IMR-90 (cell line): ENCODE measurements around the gene ACP4. TPM values are rescaled to one million over a fixed set of nuclear protein-coding genes. Genes with fewer than 3 reads are reported as not detected.

ENCODE experiments used
- ATAC-seq: fragments of 200-7000 bp; cut with Tn5 transposase; 2 replicates; pipeline ENCODE4 v1.9.1; 2020; ENCODE audit warnings: low read depth, mild to moderate bottlenecking, moderate library complexity
- BruUV-seq: library from RNA; stranded (reverse); fragments of 400-500 nt; replicated peaks from 2 replicates; lab custom pipeline; 2021; lab: Mats Ljungman, UMichigan
- CTCF ChIA-PET: fragments of 300-600 bp; formaldehyde crosslinking; extraction: SDS; loops from one replicate; lab custom pipeline; 2021; ENCODE audit warnings: antibody characterized with exemption; lab: Yijun Ruan, JAX
- POLR2A ChIA-PET: fragments of 300-600 bp; sonication (Branson Sonifier 250); formaldehyde crosslinking; loops from one replicate; lab custom pipeline; 2022; ENCODE audit warnings: antibody characterized with exemption; ENCODE audit not compliant: unreplicated experiment; lab: Charles Lee
- DNase-seq: peaks from one replicate; pipeline ENCODE4 v3.0.0; 2013
- H2AFZ ChIP-seq: replicated peaks from 2 replicates; pipeline ENCODE3; 2013; ENCODE audit warnings: low read length, mild to moderate bottlenecking; ENCODE audit not compliant: poor library complexity
- H2AK5ac ChIP-seq: 2 replicates; pipeline ENCODE4 v1.6.1; 2013; ENCODE audit warnings: low read depth, low read length, inconsistent platforms
- H2AK9ac ChIP-seq: replicated peaks from 2 replicates; pipeline ENCODE3; 2013; ENCODE audit warnings: mild to moderate bottlenecking, low read depth, low read length, moderate library complexity; ENCODE audit not compliant: poor library complexity
- H2BK120ac ChIP-seq: 2 replicates; pipeline ENCODE4 v1.6.1; 2013; ENCODE audit warnings: low read depth, low read length, inconsistent platforms
- H2BK15ac ChIP-seq: 3 replicates; pipeline ENCODE4 v1.6.1; 2013; ENCODE audit warnings: low read depth, low read length, inconsistent platforms
- H2BK20ac ChIP-seq: 2 replicates; pipeline ENCODE4 v1.6.1; 2013; ENCODE audit warnings: low read depth, mild to moderate bottlenecking, inconsistent platforms, low read length, moderate library complexity
- H2BK5ac ChIP-seq: 2 replicates; pipeline ENCODE4 v1.6.1; 2013; ENCODE audit warnings: mild to moderate bottlenecking, low read depth, low read length, inconsistent platforms; ENCODE audit not compliant: poor library complexity, severe bottlenecking
- H3K14ac ChIP-seq: replicated peaks from 2 replicates; pipeline ENCODE4 v1.6.1; 2013; ENCODE audit warnings: low read depth, low read length, inconsistent platforms
- H3K18ac ChIP-seq: 2 replicates; pipeline ENCODE4 v1.6.1; 2013; ENCODE audit warnings: low read depth, low read length, control low read depth
- H3K23ac ChIP-seq: 2 replicates; pipeline ENCODE4 v1.6.1; 2013; ENCODE audit warnings: low read depth, low read length, inconsistent platforms
- H3K27ac ChIP-seq: 2 replicates; pipeline ENCODE4 v1.5.1; 2013; ENCODE audit warnings: mild to moderate bottlenecking, control low read depth, low read length; ENCODE audit not compliant: insufficient read depth
- H3K27me3 ChIP-seq: 2 replicates; pipeline ENCODE4 v1.6.1; 2013; ENCODE audit warnings: low read length; ENCODE audit not compliant: control insufficient read depth, insufficient read depth
- H3K36me3 ChIP-seq: 2 replicates; pipeline ENCODE4 v1.6.1; 2013; ENCODE audit warnings: low read length, mixed read lengths; ENCODE audit not compliant: control insufficient read depth, insufficient read depth
- H3K4ac ChIP-seq: 2 replicates; pipeline ENCODE4 v1.6.1; 2013; ENCODE audit warnings: low read depth, low read length, inconsistent platforms
- H3K4me1 ChIP-seq: 2 replicates; pipeline ENCODE4 v1.6.1; 2013; ENCODE audit warnings: low read length, mixed read lengths; ENCODE audit not compliant: control insufficient read depth, insufficient read depth
- H3K4me2 ChIP-seq: 2 replicates; pipeline ENCODE4 v1.6.1; 2013; ENCODE audit warnings: low read depth, mild to moderate bottlenecking, control low read depth, low read length, moderate library complexity
- H3K4me3 ChIP-seq: 2 replicates; pipeline ENCODE4 v1.5.1; 2013; ENCODE audit warnings: low read depth, mild to moderate bottlenecking, control low read depth, low read length, moderate library complexity; ENCODE audit not compliant: insufficient read depth
- H3K56ac ChIP-seq: 2 replicates; pipeline ENCODE4 v1.6.1; 2013; ENCODE audit warnings: low read length, inconsistent platforms; ENCODE audit not compliant: insufficient read depth; ENCODE audit errors: extremely low read depth
- H3K79me1 ChIP-seq, 2 experiments: 2 replicates each; pipeline ENCODE4 v1.6.1; 2013; ENCODE audit warnings: low read length in 2 of 2, inconsistent platforms in 1 of 2, low read depth in 1 of 2
- H3K9ac ChIP-seq: 2 replicates; pipeline ENCODE4 v1.6.1; 2013; ENCODE audit warnings: low read depth, low read length, control low read depth
- H3K9me1 ChIP-seq: 2 replicates; pipeline ENCODE4 v1.6.1; 2013; ENCODE audit warnings: low read length, inconsistent platforms; ENCODE audit not compliant: insufficient read depth
- H3K9me3 ChIP-seq: 2 replicates; pipeline ENCODE4 v1.6.1; 2013; ENCODE audit warnings: low read length; ENCODE audit not compliant: control insufficient read depth, insufficient read depth
- H4K20me1 ChIP-seq: 2 replicates; pipeline ENCODE4 v1.6.1; 2013; ENCODE audit warnings: low read length, inconsistent platforms; ENCODE audit not compliant: insufficient read depth
- H4K5ac ChIP-seq: 2 replicates; pipeline ENCODE4 v1.6.1; 2013; ENCODE audit warnings: mild to moderate bottlenecking, low read depth, low read length, control low read depth
- H4K8ac ChIP-seq, 2 experiments: 2 replicates each; pipeline ENCODE4 v1.6.1; 2013; ENCODE audit warnings: low read depth in 2 of 2, low read length in 2 of 2, control low read depth in 1 of 2, inconsistent platforms in 1 of 2
- H4K91ac ChIP-seq: 2 replicates; pipeline ENCODE4 v1.6.1; 2013; ENCODE audit warnings: low read depth, low read length, inconsistent platforms; ENCODE audit not compliant: insufficient read depth
- BHLHE40 ChIP-seq: fragments of 150-350 bp; IDR thresholded peaks from 2 replicates; pipeline ENCODE4 v1.6.1; 2016; ENCODE audit warnings: mild to moderate bottlenecking, low read depth, low read length
- CEBPB ChIP-seq: IDR thresholded peaks from 2 replicates; pipeline ENCODE4 v1.6.1; 2012; ENCODE audit warnings: low read depth, low read length, improper control_type of control experiment
- CHD1 ChIP-seq: IDR thresholded peaks from 2 replicates; pipeline ENCODE4 v1.6.1; 2012; ENCODE audit warnings: low read depth, low read length, improper control_type of control experiment
- ELK1 ChIP-seq: fragments of 150-350 bp; IDR thresholded peaks from 2 replicates; pipeline ENCODE4 v1.6.1; 2016; ENCODE audit warnings: low read depth, mild to moderate bottlenecking, low read length, moderate library complexity, borderline replicate concordance
- MAFK ChIP-seq: IDR thresholded peaks from 2 replicates; pipeline ENCODE4 v1.6.1; 2012; ENCODE audit warnings: low read depth, low read length, improper control_type of control experiment
- MAZ ChIP-seq: IDR thresholded peaks from 2 replicates; pipeline ENCODE4 v1.6.1; 2012; ENCODE audit warnings: low read depth, mild to moderate bottlenecking, low read length, improper control_type of control experiment, moderate library complexity, borderline replicate concordance
- MXI1 ChIP-seq: IDR thresholded peaks from 2 replicates; pipeline ENCODE4 v1.6.1; 2012; ENCODE audit warnings: low read depth, mild to moderate bottlenecking, low read length, moderate library complexity, borderline replicate concordance
- NFE2L2 ChIP-seq: fragments of 150-350 bp; IDR thresholded peaks from 2 replicates; pipeline ENCODE4 v1.6.1; 2016; ENCODE audit warnings: low read depth, mild to moderate bottlenecking, low read length
- POLR2A ChIP-seq: IDR thresholded peaks from 2 replicates; pipeline ENCODE4 v1.6.1; 2012; ENCODE audit warnings: mild to moderate bottlenecking, low read depth, low read length
- RAD21 ChIP-seq: IDR thresholded peaks from 2 replicates; pipeline ENCODE4 v1.6.1; 2012; ENCODE audit warnings: low read length, improper control_type of control experiment
- RFX5 ChIP-seq: IDR thresholded peaks from 2 replicates; pipeline ENCODE4 v1.8.0; 2012; ENCODE audit warnings: low read depth, mild to moderate bottlenecking, low read length, moderate library complexity
- USF2 ChIP-seq: fragments of 150-350 bp; IDR thresholded peaks from 2 replicates; pipeline ENCODE4 v1.6.1; 2017; ENCODE audit warnings: mild to moderate bottlenecking, antibody characterized with exemption, low read length, low read depth
- WGBS, 2 experiments: methylation state at CpG; one replicate each; pipeline versions ENCODE4 v1.1.5 to v1.1.7; 2013; ENCODE audit warnings: missing lambda C conversion rate in 2 of 2; ENCODE audit not compliant: insufficient read length in 1 of 2; ENCODE audit errors: extremely low coverage in 2 of 2; 5-methylcytosine and 5-hydroxymethylcytosine counted together
- dilution Hi-C: fragments of 300-500 bp; cut with HindIII; formaldehyde crosslinking; loops from one replicate; pipeline ENCODE4 v1.14.3; 2018; ENCODE audit warnings: low sequenced_read_pairs; ENCODE audit not compliant: unreplicated experiment
- in situ Hi-C: fragments of 300-500 bp; cut with MboI; formaldehyde crosslinking; loops from 3 replicates; pipeline ENCODE4 v1.14.3; 2019; ENCODE audit warnings: low sequenced_read_pairs, inconsistent platforms, mixed read lengths
- intact Hi-C: fragments of 100-400 bp; cut with micrococcal nuclease; formaldehyde crosslinking; loops from 2 replicates; pipeline ENCODE4 v1.10.0; 2022
- polyA plus RNA-seq, 3 experiments: library from polyadenylated mRNA; depleted of rRNA; stranded (reverse); fragments of >200 nt; gene quantifications; 2 replicates each; pipeline ENCODE4 v1.2.3, GENCODE V29; 2012; ENCODE audit warnings: low replicate concordance in 1 of 3
- total RNA-seq: library from RNA; depleted of rRNA; stranded (reverse); fragments of >200 nt; gene quantifications from 2 replicates; pipeline ENCODE4 v1.2.3, GENCODE V29; 2012

The ACP4 gene
- total and polyA plus RNA-seq, 2 of the 4 experiments (the other 2 are of a cell fraction), result not detected

DNA sequence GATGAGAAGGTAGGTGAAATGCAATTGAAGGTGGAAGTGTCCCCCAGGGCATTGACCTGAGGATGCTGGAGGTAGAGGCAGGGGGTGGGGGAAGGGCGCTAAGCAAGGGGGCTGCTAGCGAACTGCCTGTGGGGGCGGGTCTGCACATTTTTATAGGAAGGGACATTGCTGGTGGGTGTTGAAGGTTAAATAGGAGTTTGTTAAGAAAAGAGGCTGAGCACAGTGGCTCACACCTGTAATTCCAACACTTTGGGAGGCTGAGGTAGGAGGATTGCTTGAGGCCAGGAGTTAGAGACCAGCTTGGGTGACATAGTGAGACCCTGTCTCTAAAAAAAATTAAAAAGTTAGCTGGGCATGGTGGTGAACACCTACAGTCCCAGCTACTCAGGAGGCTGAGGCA lies 5.5 kb upstream of the ACP4 start:
- in situ Hi-C loops (loop anchor here (10.0 kb wide), 2 partner anchors 250 to 430 kb away; no protein-coding TSS in a partner anchor), intact Hi-C loops (no loop called here), dilution Hi-C loops (no loop called here)
- Histone ChIP-seq H3K9me3 (no peaks in the 10 kb centered on the region), H3K27ac (no peak overlapping the region), H3K56ac (no peak overlapping the region), H3K4me3 (no peak overlapping the region), H2AK9ac (no peak overlapping the region), H3K79me1 (no peaks in the 10 kb centered on the region), H3K14ac (no peak overlapping the region), H3K4me1 (no peaks in the 10 kb centered on the region), H2BK20ac (no peak overlapping the region), H3K36me3 (no peaks in the 10 kb centered on the region), H2AFZ (no peak overlapping the region), H3K4me2 (no peak overlapping the region), H3K4ac (no peak overlapping the region), H4K91ac (no peak overlapping the region), H4K5ac (no peak overlapping the region), H2BK15ac (no peak overlapping the region), H3K18ac (no peak overlapping the region), H3K23ac (no peak overlapping the region), H4K20me1 (no peaks in the 10 kb centered on the region), H2BK120ac (no peak overlapping the region), H2BK5ac (no peak overlapping the region), H2AK5ac (no peak overlapping the region), H3K9ac (no peak overlapping the region), H3K27me3 (peaks cover 11% of the 10 kb centered on the region), H4K8ac (no peak overlapping the region), H3K9me1 (no peaks in the 10 kb centered on the region)
- no peak for DNase-seq
- no TSS peak for BruUV-seq
- POLR2A ChIA-PET, result no interaction called here
- WGBS, 2 experiments, result no CpG with 5 or more reads among the region's 3 CpGs
- CTCF ChIA-PET, result no interaction called here
- no peak for ATAC-seq
- TF ChIP-seq CHD1, result no peak
- TF ChIP-seq USF2, result no peak
- TF ChIP-seq NFE2L2, result no peak
- no peak for TF ChIP-seq RAD21
- TF ChIP-seq ELK1, result no peak
- TF ChIP-seq MAFK, result no peak
- TF ChIP-seq MAZ, result no peak
- no peak for TF ChIP-seq BHLHE40
- no peak for TF ChIP-seq RFX5
- TF ChIP-seq POLR2A, result no peak
- no peak for TF ChIP-seq MXI1
- TF ChIP-seq CEBPB, result no peak
